HepG2 (cell line): Measurements from ENCODE around the gene INPP4B. TPM values are rescaled to one million over a fixed set of nuclear protein-coding genes. Genes with fewer than 3 reads are reported as not detected.

Experiments used
- ATAC-seq: fragments of 200-7000 bp; cut with Tn5 transposase; 3 replicates; pipeline ENCODE4 v1.9.1; 2020; ENCODE audit warnings: mild to moderate bottlenecking, moderate library complexity
- BruUV-seq: library from RNA; stranded (reverse); fragments of 400-500 nt; replicated peaks from 2 replicates; lab custom pipeline; 2021; lab: Mats Ljungman, UMichigan
- CTCF ChIA-PET: fragments of 300-600 bp; formaldehyde crosslinking; extraction: SDS; loops from one replicate; lab custom pipeline; 2021; ENCODE audit warnings: low total read pairs, inconsistent platforms, low intra/inter-chr PET ratio; lab: Yijun Ruan, JAX
- POLR2A ChIA-PET: fragments of 350-600 bp; sonication (Branson Sonifier 250); formaldehyde crosslinking; loops from one replicate; lab custom pipeline; 2020; ENCODE audit warnings: antibody characterized with exemption, inconsistent platforms; lab: Yijun Ruan, JAX
- DNase-seq: peaks from one replicate; pipeline ENCODE4 v3.0.0-alpha.2; 2015; ENCODE audit warnings: low spot score
- FAIRE-seq: peaks from 3 replicates; lab custom pipeline; 2011; peaks lifted over from hg19 to GRCh38; lab: Jason Lieb, UNC
- H2AFZ ChIP-seq: one replicate; pipeline ENCODE4 v1.6.1; 2011; ENCODE audit warnings: low read length, inconsistent platforms
- H3K27ac ChIP-seq: fragments of 300-600 bp; 3 replicates; pipeline ENCODE4 v1.8.0; 2011; ENCODE audit warnings: mixed run types, mild to moderate bottlenecking, mixed read lengths, low read length, inconsistent platforms; ENCODE audit not compliant: insufficient read depth; ENCODE audit errors: extremely low read length
- H3K27me3 ChIP-seq, 2 experiments: fragments of 200-600 bp in 1 of 2; 2 replicates in 1 of 2; 3 replicates in 1 of 2; pipeline versions ENCODE4 v1.6.0 to v1.8.0; 2011; ENCODE audit warnings: low read length in 2 of 2, mild to moderate bottlenecking in 2 of 2, moderate library complexity in 2 of 2, inconsistent platforms in 1 of 2; ENCODE audit not compliant: insufficient read depth in 2 of 2, control insufficient read depth in 1 of 2
- H3K36me3 ChIP-seq, 2 experiments: fragments of 200-600 bp in 1 of 2; replicated peaks in 1 of 2; 2 replicates in 1 of 2; 3 replicates in 1 of 2; pipeline versions ENCODE4 v1.5.1 to v1.8.0; 2011; ENCODE audit warnings: low read length in 2 of 2, inconsistent platforms in 1 of 2; ENCODE audit not compliant: insufficient read depth in 2 of 2, control insufficient read depth in 1 of 2
- H3K4me1 ChIP-seq: 2 replicates; pipeline ENCODE4 v1.5.1; 2012; ENCODE audit warnings: low read length, inconsistent platforms; ENCODE audit not compliant: insufficient read depth
- H3K4me2 ChIP-seq: 2 replicates; pipeline ENCODE4 v1.6.0; 2011; ENCODE audit warnings: low read depth, low read length, inconsistent platforms
- H3K4me3 ChIP-seq, 3 experiments: fragments of 200-600 bp in 1 of 3; sonication (generic), shearing (Covaris generic) in 1 of 3; replicated peaks in 1 of 3; 2 replicates each; pipeline ENCODE4 v1.5.1; 2011 to 2016; ENCODE audit warnings: low read length in 3 of 3, inconsistent platforms in 2 of 3, low read depth in 2 of 3, mild to moderate bottlenecking in 2 of 3, control low read depth in 1 of 3, mixed read lengths in 1 of 3; ENCODE audit not compliant: insufficient read depth in 1 of 3
- H3K79me2 ChIP-seq: one replicate; pipeline ENCODE4 v1.6.1; 2011; ENCODE audit warnings: low read length, inconsistent platforms; ENCODE audit not compliant: insufficient read depth
- H3K9ac ChIP-seq: 2 replicates; pipeline ENCODE4 v1.6.0; 2011; ENCODE audit warnings: mild to moderate bottlenecking, low read depth, low read length, inconsistent platforms; ENCODE audit not compliant: insufficient read depth
- H3K9me3 ChIP-seq: 2 replicates; pipeline ENCODE4 v1.5.1; 2012; ENCODE audit warnings: mild to moderate bottlenecking, low read length
- H4K20me1 ChIP-seq: 2 replicates; pipeline ENCODE4 v1.6.0; 2011; ENCODE audit warnings: inconsistent platforms, mild to moderate bottlenecking, low read length, moderate library complexity; ENCODE audit not compliant: insufficient read depth
- ARHGAP35 ChIP-seq: sonication (generic); formaldehyde crosslinking; IDR thresholded peaks from 2 replicates; pipeline ENCODE4 v1.9.0; 2022; ENCODE audit warnings: mild to moderate bottlenecking, inconsistent platforms, moderate library complexity, missing genetic modification reagents, borderline replicate concordance
- CHD4 ChIP-seq: fragments of 200-600 bp; sonication (generic); IDR thresholded peaks from 2 replicates; pipeline ENCODE4 v1.7.0; 2017; ENCODE audit warnings: mild to moderate bottlenecking, low read length, borderline replicate concordance
- JDP2 ChIP-seq: sonication (generic); formaldehyde crosslinking; IDR thresholded peaks from 2 replicates; pipeline ENCODE4 v1.8.1; 2022; ENCODE audit warnings: missing genetic modification reagents, borderline replicate concordance
- MAFK ChIP-seq, 2 experiments: IDR thresholded peaks in 1 of 2; conservative IDR thresholded peaks in 1 of 2; 2 replicates each; pipeline ENCODE4 v1.6.1; 2011; ENCODE audit warnings: improper control_type of control experiment in 2 of 2, low read length in 2 of 2
- SIX4 ChIP-seq: sonication (generic); formaldehyde crosslinking; IDR thresholded peaks from 2 replicates; pipeline ENCODE4 v1.4.0; 2020; ENCODE audit warnings: missing genetic modification reagents
- THYN1 ChIP-seq: sonication (generic); formaldehyde crosslinking; IDR thresholded peaks from 2 replicates; pipeline ENCODE4 v1.8.1; 2023; ENCODE audit warnings: low read depth, mild to moderate bottlenecking, moderate library complexity, missing genetic modification reagents, borderline replicate concordance
- ZNF121 ChIP-seq: sonication (generic); formaldehyde crosslinking; IDR thresholded peaks from 2 replicates; pipeline ENCODE4 v1.5.0; 2020; ENCODE audit warnings: mild to moderate bottlenecking, missing genetic modification reagents
- ZNF24 ChIP-seq: fragments of 450-650 bp; IDR thresholded peaks from 2 replicates; pipeline ENCODE4 v1.6.1; 2017; ENCODE audit warnings: antibody characterized with exemption, mild to moderate bottlenecking
- ZNF619 ChIP-seq: sonication (generic); formaldehyde crosslinking; IDR thresholded peaks from 2 replicates; pipeline ENCODE4 v1.4.0; 2020; ENCODE audit warnings: mild to moderate bottlenecking, missing genetic modification reagents
- ZNF777 ChIP-seq: sonication (generic); formaldehyde crosslinking; IDR thresholded peaks from 2 replicates; pipeline ENCODE4 v1.4.0; 2020; ENCODE audit warnings: missing genetic modification reagents
- WGBS: methylation state at CpG from one replicate; pipeline ENCODE4 v1.1.6; 2017; ENCODE audit warnings: low lambda C conversion rate; 5-methylcytosine and 5-hydroxymethylcytosine counted together
- in situ Hi-C: cut with HindIII; loops from 2 replicates; pipeline ENCODE4 v1.10.0; 2017; ENCODE audit warnings: low pct_unique_long_range_greater_than_20kb; ENCODE audit not compliant: extremely low pct_ligation_motif_present
- intact Hi-C: fragments of 100-400 bp; cut with micrococcal nuclease; formaldehyde crosslinking; loops from one replicate; pipeline ENCODE4 v1.10.0; 2022; ENCODE audit not compliant: unreplicated experiment
- polyA plus RNA-seq, 8 experiments: library from polyadenylated mRNA; depleted of rRNA in 3 of 8; stranded (reverse) in 7 of 8; unstranded in 1 of 8; fragments of >200 nt; fragmentation: Illumina TruSeq in 4 of 8; extraction: Trizol in 4 of 8; gene quantifications; 2 replicates each; pipeline versions ENCODE4 v1.2.1 to v1.2.3, GENCODE V29; 2011 to 2016; ENCODE audit warnings: low read depth in 4 of 8, missing spikeins in 1 of 8, mixed read lengths in 1 of 8; ENCODE audit not compliant: insufficient read depth in 1 of 8
- total RNA-seq, 5 experiments: library from RNA; depleted of rRNA; stranded (reverse); fragments of >200 nt; fragmentation: Illumina TruSeq; extraction: Trizol; gene quantifications; 2 replicates each; pipeline ENCODE4 v1.2.3, GENCODE V29; 2016; ENCODE audit warnings: low read depth in 1 of 5
- TF ChIP-seq, protein P1 (sequence below): sonication (generic); formaldehyde crosslinking; IDR thresholded peaks from 2 replicates; pipeline ENCODE4 v1.4.0; 2020; ENCODE audit warnings: missing genetic modification reagents
- TF ChIP-seq, protein P2 (sequence below): sonication (generic); formaldehyde crosslinking; IDR thresholded peaks from 2 replicates; pipeline ENCODE4 v1.4.0; 2020; ENCODE audit warnings: mild to moderate bottlenecking, missing genetic modification reagents

The INPP4B gene
- total and polyA plus RNA-seq, 2 of the 13 experiments (the other 11 are each of a cell fraction or from before 2014, with no cell fraction given), result not detected

DNA sequence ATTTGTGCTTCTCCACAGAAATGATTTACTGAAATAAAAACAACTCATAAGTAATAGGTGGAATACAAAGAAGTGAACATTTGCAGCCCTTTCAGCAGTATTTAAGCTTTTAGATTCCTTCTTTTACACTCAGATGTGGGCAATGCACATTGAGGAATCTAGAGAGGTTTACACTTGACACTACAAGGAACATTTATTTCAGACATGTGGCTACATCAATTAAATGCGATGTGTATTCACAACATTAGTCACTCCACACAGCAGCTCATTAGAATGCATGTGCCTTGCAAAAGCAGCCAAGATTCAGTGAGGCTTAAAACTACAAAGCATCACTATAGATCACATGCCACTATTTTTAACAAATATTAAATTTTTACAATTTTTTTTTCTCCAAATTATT lies 480.7 kb downstream of the INPP4B start:
- CTCF ChIA-PET, result no interaction called here
- Histone ChIP-seq H3K36me3 (no peaks in the 10 kb centered on the region), H3K79me2 (no peaks in the 10 kb centered on the region), H4K20me1 (no peaks in the 10 kb centered on the region), H3K4me3 (no peak overlapping the region), H3K4me1 (no peaks in the 10 kb centered on the region), H3K27me3 (no peaks in the 10 kb centered on the region), H3K27ac (no peak overlapping the region), H2AFZ (no peak overlapping the region), H3K9ac (no peak overlapping the region), H3K4me2 (no peak overlapping the region), H3K9me3 (no peaks in the 10 kb centered on the region)
- TF ChIP-seq ZNF777 (CRISPR knock-in tag) (no peak), ZNF121 (no peak), SIX4 (no peak), MAFK (conservative IDR thresholded peaks at IDR 0.05 in 1 of 2, IDR thresholded peaks at IDR 0.05 in 1 of 2; ENCODE audit: low read length in 2 of 2) (no peak), JDP2 (no peak), THYN1 (CRISPR knock-in tag) (no peak), ZNF619 (CRISPR knock-in tag) (no peak), CHD4 (no peak), ZNF24 (no peak), ARHGAP35 (CRISPR knock-in tag) (no peak)
- TF ChIP-seq, protein P1, sequence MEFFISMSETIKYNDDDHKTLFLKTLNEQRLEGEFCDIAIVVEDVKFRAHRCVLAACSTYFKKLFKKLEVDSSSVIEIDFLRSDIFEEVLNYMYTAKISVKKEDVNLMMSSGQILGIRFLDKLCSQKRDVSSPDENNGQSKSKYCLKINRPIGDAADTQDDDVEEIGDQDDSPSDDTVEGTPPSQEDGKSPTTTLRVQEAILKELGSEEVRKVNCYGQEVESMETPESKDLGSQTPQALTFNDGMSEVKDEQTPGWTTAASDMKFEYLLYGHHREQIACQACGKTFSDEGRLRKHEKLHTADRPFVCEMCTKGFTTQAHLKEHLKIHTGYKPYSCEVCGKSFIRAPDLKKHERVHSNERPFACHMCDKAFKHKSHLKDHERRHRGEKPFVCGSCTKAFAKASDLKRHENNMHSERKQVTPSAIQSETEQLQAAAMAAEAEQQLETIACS (CRISPR knock-in tag), result no peak
- TF ChIP-seq, protein P2, sequence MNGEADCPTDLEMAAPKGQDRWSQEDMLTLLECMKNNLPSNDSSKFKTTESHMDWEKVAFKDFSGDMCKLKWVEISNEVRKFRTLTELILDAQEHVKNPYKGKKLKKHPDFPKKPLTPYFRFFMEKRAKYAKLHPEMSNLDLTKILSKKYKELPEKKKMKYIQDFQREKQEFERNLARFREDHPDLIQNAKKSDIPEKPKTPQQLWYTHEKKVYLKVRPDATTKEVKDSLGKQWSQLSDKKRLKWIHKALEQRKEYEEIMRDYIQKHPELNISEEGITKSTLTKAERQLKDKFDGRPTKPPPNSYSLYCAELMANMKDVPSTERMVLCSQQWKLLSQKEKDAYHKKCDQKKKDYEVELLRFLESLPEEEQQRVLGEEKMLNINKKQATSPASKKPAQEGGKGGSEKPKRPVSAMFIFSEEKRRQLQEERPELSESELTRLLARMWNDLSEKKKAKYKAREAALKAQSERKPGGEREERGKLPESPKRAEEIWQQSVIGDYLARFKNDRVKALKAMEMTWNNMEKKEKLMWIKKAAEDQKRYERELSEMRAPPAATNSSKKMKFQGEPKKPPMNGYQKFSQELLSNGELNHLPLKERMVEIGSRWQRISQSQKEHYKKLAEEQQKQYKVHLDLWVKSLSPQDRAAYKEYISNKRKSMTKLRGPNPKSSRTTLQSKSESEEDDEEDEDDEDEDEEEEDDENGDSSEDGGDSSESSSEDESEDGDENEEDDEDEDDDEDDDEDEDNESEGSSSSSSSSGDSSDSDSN, result no peak
- no TSS peak for BruUV-seq
- ATAC-seq (no peak), FAIRE-seq (no peak), DNase-seq (no peak)
- intact Hi-C loops (no loop called here), in situ Hi-C loops (no loop called here)
- POLR2A ChIA-PET, result no interaction called here
- 0% methylated on average over 1 of the region's 1 CpG for WGBS
